NCI-H510A (cell line): ENCODE data around the gene ETV3L.
"Not testable (repeated sequence)": the region's sequence is repeated elsewhere in the genome, so short reads cannot be mapped to it uniquely, and the experiment has no call there.

ENCODE experiments used
- DNase-seq: peaks from one replicate; lab custom pipeline; 2025; lab: John Stamatoyannopoulos, UW

ETV3L gene

DNA sequence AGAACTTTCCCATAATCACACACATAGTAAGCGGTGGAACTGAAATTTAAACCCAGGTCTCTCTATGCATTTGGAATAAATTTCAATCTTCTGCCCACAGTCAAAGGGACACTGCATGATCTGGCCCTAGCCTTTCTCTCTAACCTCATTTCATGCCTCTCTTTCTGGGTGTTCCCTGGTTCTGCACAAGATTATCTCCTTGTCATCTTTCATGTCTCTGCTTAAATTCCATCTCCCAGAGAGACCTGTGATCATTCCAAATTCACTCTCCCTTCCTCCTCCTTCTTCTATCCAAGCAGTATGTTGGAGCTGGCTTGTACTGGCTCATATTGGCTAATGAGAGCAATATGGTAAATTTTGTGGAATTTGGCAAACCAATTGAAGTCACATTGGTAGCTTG is 22.2 kb downstream of the ETV3L start:
- DNase-seq = no peak

DNA sequence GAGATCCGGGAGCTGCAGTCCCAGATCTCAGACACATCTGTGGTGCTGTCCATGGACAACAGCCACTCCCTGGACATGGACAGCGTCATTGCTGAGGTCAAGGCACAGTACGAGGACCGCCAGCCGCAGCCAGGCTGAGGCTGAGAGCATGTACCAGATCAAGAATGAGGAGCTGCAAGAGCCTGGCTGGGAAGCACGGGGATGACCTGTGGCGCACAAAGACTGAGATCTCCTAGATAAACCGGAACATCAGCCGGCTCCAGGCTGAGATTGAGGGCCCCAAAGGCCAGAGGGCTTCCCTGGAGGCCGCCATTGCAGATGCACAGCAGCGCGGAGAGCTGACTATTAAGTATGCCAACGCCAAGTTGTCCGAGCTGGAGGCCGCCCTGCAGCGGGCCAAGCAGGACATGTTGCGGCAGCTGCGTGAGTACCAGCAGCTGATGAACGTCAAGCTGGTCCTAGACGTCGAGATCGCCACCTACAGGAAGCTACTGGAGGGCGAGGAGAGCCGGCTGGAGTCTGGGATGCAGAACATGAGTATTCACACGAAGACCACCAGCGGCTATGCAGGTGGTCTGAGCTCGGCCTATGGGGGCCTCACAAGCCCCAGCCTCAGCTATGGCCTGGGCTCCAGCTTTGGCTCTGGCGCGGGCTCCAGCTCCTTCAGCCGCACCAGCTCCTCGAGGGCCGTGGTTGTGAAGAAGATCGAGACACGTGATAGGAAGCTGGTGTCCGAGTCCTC is 25.5 kb downstream of the ETV3L start:
- peak; percentile 15 for DNase-seq

DNA sequence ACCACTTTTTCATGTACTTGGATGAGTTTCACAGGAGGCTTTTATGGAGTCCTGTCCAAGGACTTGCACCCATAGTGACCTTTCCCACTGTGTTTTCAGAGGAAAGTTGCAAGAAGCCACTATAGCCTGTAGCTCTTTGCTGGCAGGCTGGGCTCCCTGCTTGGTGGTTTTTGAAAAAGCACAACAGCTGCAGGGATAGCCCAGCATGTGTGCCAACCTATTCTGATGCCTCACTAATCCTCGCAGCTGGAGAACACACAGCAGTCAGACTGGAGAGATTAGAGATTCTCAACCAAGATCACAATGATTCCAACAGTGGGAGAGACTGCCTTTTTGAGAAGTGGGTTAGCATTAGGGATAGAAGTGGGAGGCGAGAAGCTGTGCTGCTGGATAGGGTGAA is 30.0 kb downstream of the ETV3L start:
- DNase-seq = no peak

- not testable (repeated sequence) for DNase-seq
These were observed 40.4 kb downstream of the ETV3L start for GRCh38 chr1:157059241-157059640.

DNA sequence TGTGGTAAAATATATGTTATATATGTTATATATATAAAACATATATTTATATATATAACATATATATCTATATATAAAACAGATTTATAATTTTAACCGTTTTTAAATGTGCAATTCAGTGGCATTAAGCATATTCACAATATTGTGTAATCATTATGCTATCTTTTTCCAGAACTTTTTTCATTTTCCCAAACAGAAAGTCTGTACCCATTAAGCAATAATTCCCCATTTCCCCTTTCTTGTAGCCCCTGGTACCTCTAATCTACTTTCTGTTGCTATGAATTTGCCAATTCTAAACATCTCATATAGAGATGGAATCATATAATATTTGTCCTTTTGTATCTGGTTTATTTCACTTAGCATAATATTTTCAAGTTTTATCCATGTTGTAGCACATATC is 43.3 kb downstream of the ETV3L start:
- DNase-seq = no peak

GRCh38 chr1:157055729-157056128 is 43.9 kb downstream of the ETV3L start:
- DNase-seq = not testable (repeated sequence)

GRCh38 chr1:157050836-157051235 is 48.8 kb downstream of the ETV3L start:
- no peak for DNase-seq

DNA sequence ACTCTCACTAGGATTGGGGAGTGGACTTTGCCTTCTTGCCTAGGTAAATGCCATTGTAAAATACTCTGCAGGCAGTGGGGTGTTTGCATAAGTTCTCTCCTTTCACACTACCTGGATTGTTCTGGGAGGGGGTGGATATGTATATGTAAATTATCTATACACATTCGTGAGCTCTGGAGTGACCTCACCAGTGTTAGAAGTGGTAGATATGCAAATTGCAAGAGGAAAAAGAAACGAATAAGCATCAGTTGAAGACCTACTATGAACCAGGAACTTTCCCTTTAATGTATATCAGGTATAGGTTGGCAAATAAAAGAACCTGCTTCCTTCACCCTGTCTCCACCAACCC is 52.6 kb downstream of the ETV3L start:
- DNase-seq = no peak

- peak; percentile 81 for DNase-seq
These were observed 54.1 kb downstream of the ETV3L start, which contains the start of gene ARHGEF11 for GRCh38 chr1:157045250-157046218. TSS of gene ARHGEF11 (minus strand) at chr1:157045742. CDS start at chr1:157044330, 1,412 bp downstream.

- DNase-seq = no peak
These were observed 55.3 kb downstream of the ETV3L start for GRCh38 chr1:157044326-157044725.

- DNase-seq = no peak
These were observed 55.9 kb downstream of the ETV3L start for GRCh38 chr1:157043685-157044084.

DNA sequence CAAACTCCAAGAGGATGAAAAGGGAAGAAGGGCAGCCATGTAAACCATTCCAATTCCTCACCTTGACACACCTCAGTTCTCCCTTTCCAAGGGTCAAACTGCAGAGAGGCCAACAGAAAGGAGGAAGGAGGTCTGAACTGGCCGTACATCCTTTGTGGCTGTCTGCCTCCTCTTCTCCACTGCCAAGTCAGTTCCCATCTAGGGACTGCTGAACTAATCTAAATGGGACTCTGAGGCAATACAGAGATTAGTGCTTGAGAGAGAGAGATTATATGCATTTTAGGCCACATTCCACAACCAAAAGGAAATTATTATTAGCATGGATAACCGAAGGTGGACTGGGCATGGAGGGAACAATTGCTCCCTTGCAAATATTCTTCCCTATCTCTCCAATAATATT is 56.8 kb downstream of the ETV3L start:
- DNase-seq = no peak
